IMR-90 (cell line): ENCODE results near the gene SLC25A33. TPM values are rescaled to one million over a fixed set of nuclear protein-coding genes. Genes with fewer than 3 reads are reported as not detected.
A peak's percentile ranks its signal among the peaks of the same experiment; 100 is the strongest.

ENCODE experiments used
- ATAC-seq: fragments of 200-7000 bp; cut with Tn5 transposase; 2 replicates; pipeline ENCODE4 v1.9.1; 2020; ENCODE audit warnings: low read depth, mild to moderate bottlenecking, moderate library complexity
- BruUV-seq: library from RNA; stranded (reverse); fragments of 400-500 nt; replicated peaks from 2 replicates; lab custom pipeline; 2021; lab: Mats Ljungman, UMichigan
- CTCF ChIA-PET: fragments of 300-600 bp; formaldehyde crosslinking; extraction: SDS; loops from one replicate; lab custom pipeline; 2021; ENCODE audit warnings: antibody characterized with exemption; lab: Yijun Ruan, JAX
- POLR2A ChIA-PET: fragments of 300-600 bp; sonication (Branson Sonifier 250); formaldehyde crosslinking; loops from one replicate; lab custom pipeline; 2022; ENCODE audit warnings: antibody characterized with exemption; ENCODE audit not compliant: unreplicated experiment; lab: Charles Lee
- DNase-seq: peaks from one replicate; pipeline ENCODE4 v3.0.0; 2013
- H2AFZ ChIP-seq: replicated peaks from 2 replicates; pipeline ENCODE3; 2013; ENCODE audit warnings: low read length, mild to moderate bottlenecking; ENCODE audit not compliant: poor library complexity
- H2AK5ac ChIP-seq: 2 replicates; pipeline ENCODE4 v1.6.1; 2013; ENCODE audit warnings: low read depth, low read length, inconsistent platforms
- H2AK9ac ChIP-seq: replicated peaks from 2 replicates; pipeline ENCODE3; 2013; ENCODE audit warnings: mild to moderate bottlenecking, low read depth, low read length, moderate library complexity; ENCODE audit not compliant: poor library complexity
- H2BK120ac ChIP-seq: 2 replicates; pipeline ENCODE4 v1.6.1; 2013; ENCODE audit warnings: low read depth, low read length, inconsistent platforms
- H2BK15ac ChIP-seq: 3 replicates; pipeline ENCODE4 v1.6.1; 2013; ENCODE audit warnings: low read depth, low read length, inconsistent platforms
- H2BK20ac ChIP-seq: 2 replicates; pipeline ENCODE4 v1.6.1; 2013; ENCODE audit warnings: low read depth, mild to moderate bottlenecking, inconsistent platforms, low read length, moderate library complexity
- H2BK5ac ChIP-seq: 2 replicates; pipeline ENCODE4 v1.6.1; 2013; ENCODE audit warnings: mild to moderate bottlenecking, low read depth, low read length, inconsistent platforms; ENCODE audit not compliant: poor library complexity, severe bottlenecking
- H3K14ac ChIP-seq: replicated peaks from 2 replicates; pipeline ENCODE4 v1.6.1; 2013; ENCODE audit warnings: low read depth, low read length, inconsistent platforms
- H3K18ac ChIP-seq: 2 replicates; pipeline ENCODE4 v1.6.1; 2013; ENCODE audit warnings: low read depth, low read length, control low read depth
- H3K23ac ChIP-seq: 2 replicates; pipeline ENCODE4 v1.6.1; 2013; ENCODE audit warnings: low read depth, low read length, inconsistent platforms
- H3K27ac ChIP-seq: 2 replicates; pipeline ENCODE4 v1.5.1; 2013; ENCODE audit warnings: mild to moderate bottlenecking, control low read depth, low read length; ENCODE audit not compliant: insufficient read depth
- H3K27me3 ChIP-seq: 2 replicates; pipeline ENCODE4 v1.6.1; 2013; ENCODE audit warnings: low read length; ENCODE audit not compliant: control insufficient read depth, insufficient read depth
- H3K36me3 ChIP-seq: 2 replicates; pipeline ENCODE4 v1.6.1; 2013; ENCODE audit warnings: low read length, mixed read lengths; ENCODE audit not compliant: control insufficient read depth, insufficient read depth
- H3K4ac ChIP-seq: 2 replicates; pipeline ENCODE4 v1.6.1; 2013; ENCODE audit warnings: low read depth, low read length, inconsistent platforms
- H3K4me1 ChIP-seq: 2 replicates; pipeline ENCODE4 v1.6.1; 2013; ENCODE audit warnings: low read length, mixed read lengths; ENCODE audit not compliant: control insufficient read depth, insufficient read depth
- H3K4me2 ChIP-seq: 2 replicates; pipeline ENCODE4 v1.6.1; 2013; ENCODE audit warnings: low read depth, mild to moderate bottlenecking, control low read depth, low read length, moderate library complexity
- H3K4me3 ChIP-seq: 2 replicates; pipeline ENCODE4 v1.5.1; 2013; ENCODE audit warnings: low read depth, mild to moderate bottlenecking, control low read depth, low read length, moderate library complexity; ENCODE audit not compliant: insufficient read depth
- H3K56ac ChIP-seq: 2 replicates; pipeline ENCODE4 v1.6.1; 2013; ENCODE audit warnings: low read length, inconsistent platforms; ENCODE audit not compliant: insufficient read depth; ENCODE audit errors: extremely low read depth
- H3K79me1 ChIP-seq, 2 experiments: 2 replicates each; pipeline ENCODE4 v1.6.1; 2013; ENCODE audit warnings: low read length in 2 of 2, inconsistent platforms in 1 of 2, low read depth in 1 of 2
- H3K9ac ChIP-seq: 2 replicates; pipeline ENCODE4 v1.6.1; 2013; ENCODE audit warnings: low read depth, low read length, control low read depth
- H3K9me1 ChIP-seq: 2 replicates; pipeline ENCODE4 v1.6.1; 2013; ENCODE audit warnings: low read length, inconsistent platforms; ENCODE audit not compliant: insufficient read depth
- H3K9me3 ChIP-seq: 2 replicates; pipeline ENCODE4 v1.6.1; 2013; ENCODE audit warnings: low read length; ENCODE audit not compliant: control insufficient read depth, insufficient read depth
- H4K20me1 ChIP-seq: 2 replicates; pipeline ENCODE4 v1.6.1; 2013; ENCODE audit warnings: low read length, inconsistent platforms; ENCODE audit not compliant: insufficient read depth
- H4K5ac ChIP-seq: 2 replicates; pipeline ENCODE4 v1.6.1; 2013; ENCODE audit warnings: mild to moderate bottlenecking, low read depth, low read length, control low read depth
- H4K8ac ChIP-seq, 2 experiments: 2 replicates each; pipeline ENCODE4 v1.6.1; 2013; ENCODE audit warnings: low read depth in 2 of 2, low read length in 2 of 2, control low read depth in 1 of 2, inconsistent platforms in 1 of 2
- H4K91ac ChIP-seq: 2 replicates; pipeline ENCODE4 v1.6.1; 2013; ENCODE audit warnings: low read depth, low read length, inconsistent platforms; ENCODE audit not compliant: insufficient read depth
- BHLHE40 ChIP-seq: fragments of 150-350 bp; IDR thresholded peaks from 2 replicates; pipeline ENCODE4 v1.6.1; 2016; ENCODE audit warnings: mild to moderate bottlenecking, low read depth, low read length
- CEBPB ChIP-seq: IDR thresholded peaks from 2 replicates; pipeline ENCODE4 v1.6.1; 2012; ENCODE audit warnings: low read depth, low read length, improper control_type of control experiment
- CHD1 ChIP-seq: IDR thresholded peaks from 2 replicates; pipeline ENCODE4 v1.6.1; 2012; ENCODE audit warnings: low read depth, low read length, improper control_type of control experiment
- CTCF ChIP-seq: conservative IDR thresholded peaks from 2 replicates; pipeline ENCODE4 v1.5.1; 2012; ENCODE audit warnings: mild to moderate bottlenecking, low read depth, low read length, improper control_type of control experiment
- FOS ChIP-seq: fragments of 150-350 bp; IDR thresholded peaks from 2 replicates; pipeline ENCODE4 v1.6.1; 2016; ENCODE audit warnings: low read depth, low read length
- MAFK ChIP-seq: IDR thresholded peaks from 2 replicates; pipeline ENCODE4 v1.6.1; 2012; ENCODE audit warnings: low read depth, low read length, improper control_type of control experiment
- MAZ ChIP-seq: IDR thresholded peaks from 2 replicates; pipeline ENCODE4 v1.6.1; 2012; ENCODE audit warnings: low read depth, mild to moderate bottlenecking, low read length, improper control_type of control experiment, moderate library complexity, borderline replicate concordance
- MXI1 ChIP-seq: IDR thresholded peaks from 2 replicates; pipeline ENCODE4 v1.6.1; 2012; ENCODE audit warnings: low read depth, mild to moderate bottlenecking, low read length, moderate library complexity, borderline replicate concordance
- NFE2L2 ChIP-seq: fragments of 150-350 bp; IDR thresholded peaks from 2 replicates; pipeline ENCODE4 v1.6.1; 2016; ENCODE audit warnings: low read depth, mild to moderate bottlenecking, low read length
- POLR2A ChIP-seq: IDR thresholded peaks from 2 replicates; pipeline ENCODE4 v1.6.1; 2012; ENCODE audit warnings: mild to moderate bottlenecking, low read depth, low read length
- RAD21 ChIP-seq: IDR thresholded peaks from 2 replicates; pipeline ENCODE4 v1.6.1; 2012; ENCODE audit warnings: low read length, improper control_type of control experiment
- RCOR1 ChIP-seq: IDR thresholded peaks from 2 replicates; pipeline ENCODE4 v1.6.1; 2012; ENCODE audit warnings: mild to moderate bottlenecking, low read length, improper control_type of control experiment; ENCODE audit not compliant: insufficient replicate concordance
- RFX5 ChIP-seq: IDR thresholded peaks from 2 replicates; pipeline ENCODE4 v1.8.0; 2012; ENCODE audit warnings: low read depth, mild to moderate bottlenecking, low read length, moderate library complexity
- SMC3 ChIP-seq: fragments of 150-350 bp; IDR thresholded peaks from 2 replicates; pipeline ENCODE4 v1.6.1; 2016; ENCODE audit warnings: low read depth, mild to moderate bottlenecking, antibody characterized with exemption, low read length, moderate library complexity
- WGBS, 2 experiments: methylation state at CpG; one replicate each; pipeline versions ENCODE4 v1.1.5 to v1.1.7; 2013; ENCODE audit warnings: missing lambda C conversion rate in 2 of 2; ENCODE audit not compliant: insufficient read length in 1 of 2; ENCODE audit errors: extremely low coverage in 2 of 2; 5-methylcytosine and 5-hydroxymethylcytosine counted together
- dilution Hi-C: fragments of 300-500 bp; cut with HindIII; formaldehyde crosslinking; loops from one replicate; pipeline ENCODE4 v1.14.3; 2018; ENCODE audit warnings: low sequenced_read_pairs; ENCODE audit not compliant: unreplicated experiment
- in situ Hi-C: fragments of 300-500 bp; cut with MboI; formaldehyde crosslinking; loops from 3 replicates; pipeline ENCODE4 v1.14.3; 2019; ENCODE audit warnings: low sequenced_read_pairs, inconsistent platforms, mixed read lengths
- intact Hi-C: fragments of 100-400 bp; cut with micrococcal nuclease; formaldehyde crosslinking; loops from 2 replicates; pipeline ENCODE4 v1.10.0; 2022
- polyA plus RNA-seq, 3 experiments: library from polyadenylated mRNA; depleted of rRNA; stranded (reverse); fragments of >200 nt; gene quantifications; 2 replicates each; pipeline ENCODE4 v1.2.3, GENCODE V29; 2012; ENCODE audit warnings: low replicate concordance in 1 of 3
- total RNA-seq: library from RNA; depleted of rRNA; stranded (reverse); fragments of >200 nt; gene quantifications from 2 replicates; pipeline ENCODE4 v1.2.3, GENCODE V29; 2012
- TF ChIP-seq, protein P1 (sequence below): fragments of 150-350 bp; IDR thresholded peaks from 2 replicates; pipeline ENCODE4 v1.6.1; 2016; ENCODE audit warnings: low read depth, mild to moderate bottlenecking, low read length, moderate library complexity, borderline replicate concordance

Gene SLC25A33
- total and polyA plus RNA-seq, 2 of the 4 experiments (the other 2 are of a cell fraction) = 2.5 to 3.0 TPM

- TF ChIP-seq NFE2L2 = no peak
- TF ChIP-seq RCOR1 = no peak
- TF ChIP-seq MAZ = no peak
Measured at GRCh38 chr1:9595968-9596340, 56.7 kb downstream of the SLC25A33 start (continued).

DNA sequence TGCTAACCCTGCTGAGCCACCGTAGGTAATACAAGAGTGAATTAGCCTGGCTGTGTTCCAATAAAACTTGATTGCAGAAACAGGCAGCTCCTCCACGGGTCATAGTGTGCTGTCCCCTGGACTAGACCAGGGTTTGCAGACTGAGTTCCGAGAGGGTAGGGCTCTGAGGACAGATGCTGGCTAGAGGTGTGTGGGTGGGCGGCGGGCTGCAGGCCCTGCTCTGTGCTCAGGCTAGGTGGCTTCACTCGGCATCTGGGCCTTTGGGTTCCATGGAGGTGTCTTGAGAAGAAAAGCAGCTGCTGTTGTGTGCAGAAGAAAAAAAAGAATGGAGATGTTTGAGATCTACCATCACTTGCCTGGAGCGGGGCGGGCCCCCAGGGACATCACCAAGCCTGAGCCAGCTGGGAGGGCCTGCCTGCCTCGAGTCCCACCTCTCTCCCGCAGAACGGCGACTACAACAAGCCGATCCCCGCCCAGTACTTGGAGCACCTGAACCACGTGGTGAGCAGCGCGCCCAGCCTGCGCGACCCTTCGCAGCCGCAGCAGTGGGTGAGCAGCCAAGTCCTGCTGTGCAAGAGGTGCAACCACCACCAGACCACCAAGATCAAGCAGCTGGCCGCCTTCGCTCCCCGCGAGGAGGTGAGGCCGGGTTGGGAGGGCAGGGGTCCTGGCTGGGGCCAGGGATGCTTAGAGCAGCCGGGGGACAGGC lies 57.3 kb downstream of the SLC25A33 start:
- Histone ChIP-seq H3K4me3 (no peak overlapping the region), H3K4me1 (peaks cover 10% of the 10 kb centered on the region), H4K5ac (no peak overlapping the region), H2AFZ (no peak overlapping the region), H2BK15ac (no peak overlapping the region), H2BK5ac (no peak overlapping the region), H4K91ac (no peak overlapping the region), H3K27me3 (no peaks in the 10 kb centered on the region), H3K9me3 (no peaks in the 10 kb centered on the region), H3K4ac (no peak overlapping the region), H4K20me1 (peaks cover 33% of the 10 kb centered on the region), H3K56ac (no peak overlapping the region), H3K36me3 (peaks cover 16% of the 10 kb centered on the region; the same call in 1 of the 2 replicates), H3K4me2 (no peak overlapping the region), H3K27ac (no peak overlapping the region), H3K14ac (no peak overlapping the region), H2BK120ac (no peak overlapping the region), H2AK5ac (no peak overlapping the region), H2BK20ac (no peak overlapping the region), H4K8ac (no peak overlapping the region), H3K23ac (no peak overlapping the region), H3K79me1 (peaks cover 8 to 53% of the 10 kb centered on the region in 2 experiments), H3K18ac (no peak overlapping the region), H3K9ac (no peak overlapping the region), H2AK9ac (peak overlapping the region; percentile 6), H3K9me1 (peaks cover 10% of the 10 kb centered on the region)
- BruUV-seq = no TSS peak
- POLR2A ChIA-PET = no interaction called here
- intact Hi-C loops (no loop called here), in situ Hi-C loops (no loop called here), dilution Hi-C loops (no loop called here)
- DNase-seq = no peak
- WGBS, 2 experiments = 56% methylated on average over 10 of the region's 27 CpGs; no CpG with 5 or more reads in 1 of the 2 experiments
- no peak for ATAC-seq
- CTCF ChIA-PET = no interaction called here
- TF ChIP-seq RFX5 (no peak), CEBPB (no peak), MAZ (no peak), CHD1 (no peak), CTCF (no peak), SMC3 (no peak), NFE2L2 (no peak), RAD21 (no peak), BHLHE40 (no peak), POLR2A (no peak), MAFK (no peak), RCOR1 (no peak), MXI1 (no peak), FOS (no peak)
- TF ChIP-seq, protein P1, sequence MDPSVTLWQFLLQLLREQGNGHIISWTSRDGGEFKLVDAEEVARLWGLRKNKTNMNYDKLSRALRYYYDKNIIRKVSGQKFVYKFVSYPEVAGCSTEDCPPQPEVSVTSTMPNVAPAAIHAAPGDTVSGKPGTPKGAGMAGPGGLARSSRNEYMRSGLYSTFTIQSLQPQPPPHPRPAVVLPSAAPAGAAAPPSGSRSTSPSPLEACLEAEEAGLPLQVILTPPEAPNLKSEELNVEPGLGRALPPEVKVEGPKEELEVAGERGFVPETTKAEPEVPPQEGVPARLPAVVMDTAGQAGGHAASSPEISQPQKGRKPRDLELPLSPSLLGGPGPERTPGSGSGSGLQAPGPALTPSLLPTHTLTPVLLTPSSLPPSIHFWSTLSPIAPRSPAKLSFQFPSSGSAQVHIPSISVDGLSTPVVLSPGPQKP = no peak
